NCI-H510A (cell line): ENCODE measurements around the gene DBF4.
A peak's percentile ranks its signal among the peaks of the same experiment; 100 is the strongest.
"Not testable (repeated sequence)": the region's sequence is repeated elsewhere in the genome, so short reads cannot be mapped to it uniquely, and the experiment has no call there.

Source experiments
- DNase-seq: peaks from one replicate; lab custom pipeline; 2025; lab: John Stamatoyannopoulos, UW

DBF4 gene

GRCh38 chr7:87882151-87882937 lies 6.1 kb downstream of the DBF4 start:
- no peak for DNase-seq

- DNase-seq = no peak
These were observed 8.7 kb downstream of the DBF4 start for GRCh38 chr7:87885018-87885417.

- DNase-seq = no peak
These were observed 10.6 kb downstream of the DBF4 start for GRCh38 chr7:87886875-87887274.

GRCh38 chr7:87895363-87895762 lies 19.1 kb downstream of the DBF4 start:
- no peak for DNase-seq

- no peak for DNase-seq
These were observed 23.0 kb downstream of the DBF4 start for GRCh38 chr7:87899255-87899654.

GRCh38 chr7:87907136-87907906 lies 31.0 kb downstream of the DBF4 start:
- not testable (repeated sequence) for DNase-seq

- DNase-seq = not testable (repeated sequence)
These were observed 32.5 kb downstream of the DBF4 start for GRCh38 chr7:87908814-87909213.

GRCh38 chr7:87912121-87912520 lies 35.8 kb downstream of the DBF4 start:
- no peak for DNase-seq

GRCh38 chr7:87918740-87919139 lies 42.4 kb downstream of the DBF4 start:
- no peak for DNase-seq

- no peak for DNase-seq
These were observed 43.6 kb downstream of the DBF4 start for GRCh38 chr7:87919875-87920274.

GRCh38 chr7:87920578-87920977 lies 44.3 kb downstream of the DBF4 start:
- no peak for DNase-seq

GRCh38 chr7:87922759-87923395 lies 46.6 kb downstream of the DBF4 start:
- not testable (repeated sequence) for DNase-seq

- DNase-seq = peak; percentile 38
These were observed 50.5 kb downstream of the DBF4 start for GRCh38 chr7:87926581-87927461.

GRCh38 chr7:87933605-87933952 lies 57.3 kb downstream of the DBF4 start:
- no peak for DNase-seq

- DNase-seq = peak; percentile 88
These were observed 57.8 kb downstream of the DBF4 start, which contains the start of gene ADAM22 for GRCh38 chr7:87933953-87934698. ADAM22 (plus strand) TSS chr7:87934251; CDS start chr7:87934466, 215 bp downstream.

- DNase-seq = no peak
These were observed 58.5 kb downstream of the DBF4 start for GRCh38 chr7:87934699-87935383.

GRCh38 chr7:87935384-87935706 lies 59.1 kb downstream of the DBF4 start:
- DNase-seq = no peak

GRCh38 chr7:87941138-87941537 lies 64.8 kb downstream of the DBF4 start:
- DNase-seq = no peak

GRCh38 chr7:87944547-87944946 lies 68.3 kb downstream of the DBF4 start:
- DNase-seq = no peak

GRCh38 chr7:87945926-87946325 lies 69.6 kb downstream of the DBF4 start:
- DNase-seq = not testable (repeated sequence)

GRCh38 chr7:87948371-87948770 lies 72.1 kb downstream of the DBF4 start:
- DNase-seq = no peak
